ENCODE measurements around the gene INSRR.

- TF ChIP-seq SIN3A (IDR thresholded peaks at IDR 0.05; ENCODE audit: borderline replicate concordance, insufficient read depth, low read length) = no peak
- no peak for TF ChIP-seq POLR2AphosphoS5 (IDR thresholded peaks at IDR 0.05; ENCODE audit: low read depth, low read length)
Observed at GRCh38 chr1:156896490-156897033, 37.6 kb upstream of the INSRR start.

Measured in PFSK-1 (cell line).